ENCODE measurements around the gene QRFP.
A peak's percentile ranks its signal among the peaks of the same experiment; 100 is the strongest.

QRFP gene, protein sequence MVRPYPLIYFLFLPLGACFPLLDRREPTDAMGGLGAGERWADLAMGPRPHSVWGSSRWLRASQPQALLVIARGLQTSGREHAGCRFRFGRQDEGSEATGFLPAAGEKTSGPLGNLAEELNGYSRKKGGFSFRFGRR

DNA sequence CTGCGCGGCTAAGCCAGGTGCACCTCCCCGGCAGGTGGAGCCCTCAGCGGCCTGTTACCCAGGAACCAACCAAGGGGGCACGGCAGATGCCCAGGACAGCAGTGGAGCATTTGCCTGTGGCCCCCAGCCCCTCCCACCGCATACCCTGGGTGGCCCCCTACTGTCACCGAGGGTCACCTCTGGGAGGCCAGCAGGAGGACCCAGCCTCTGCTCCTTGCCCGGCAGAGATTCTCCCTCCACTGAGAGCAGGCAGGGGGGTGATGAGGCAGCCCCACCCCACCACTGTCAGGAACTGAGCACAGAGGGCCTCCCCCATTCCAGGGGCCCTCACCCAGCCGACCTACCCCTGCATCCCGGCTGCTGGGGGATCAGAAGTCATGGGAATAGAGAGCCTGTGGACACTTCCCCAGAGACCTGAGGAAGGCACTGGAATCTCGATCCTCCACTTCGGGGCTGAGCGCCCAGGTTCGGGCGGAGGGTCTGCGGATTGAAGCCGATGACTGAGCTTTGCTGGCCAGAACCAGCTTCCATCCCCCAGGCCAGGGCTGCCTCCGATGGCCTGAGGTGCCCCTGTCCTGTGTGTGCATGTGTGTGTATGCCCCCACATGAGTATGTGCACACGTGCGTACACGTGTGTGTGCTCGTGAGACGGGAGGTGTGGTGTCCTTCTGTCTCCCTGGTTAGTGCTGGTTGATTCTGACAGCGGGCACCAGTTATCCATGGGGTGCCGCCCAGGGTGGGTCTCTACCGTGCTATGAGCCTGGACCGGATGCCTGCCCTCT, at the start of gene QRFP:
Gene QRFP, minus strand, starts transcription at position 580 of the 782 bp plus-strand sequence. CDS start 2,974 bp downstream, outside the sequence.
- DNase-seq: no peak

DNA sequence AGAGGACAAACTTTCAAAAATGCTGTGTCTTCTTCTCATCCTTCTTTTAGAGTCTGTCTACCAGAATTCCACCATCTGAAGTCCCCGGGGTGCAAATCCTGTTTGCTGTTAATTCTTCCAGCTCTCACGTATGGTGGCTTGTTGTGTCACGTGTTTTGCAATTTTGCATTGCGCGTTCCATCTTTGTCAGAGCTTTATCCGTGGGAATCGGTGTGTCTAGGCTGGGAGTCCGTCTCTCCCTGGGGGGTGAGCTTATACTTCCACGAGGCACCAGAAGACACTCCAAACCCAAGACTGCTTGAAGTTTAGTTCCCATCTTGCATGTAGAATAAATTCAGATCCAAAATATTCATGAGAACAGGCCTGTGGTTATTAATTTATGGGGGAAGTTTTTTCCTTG, 48.6 kb upstream of the QRFP start:
- no peak for DNase-seq

DNA sequence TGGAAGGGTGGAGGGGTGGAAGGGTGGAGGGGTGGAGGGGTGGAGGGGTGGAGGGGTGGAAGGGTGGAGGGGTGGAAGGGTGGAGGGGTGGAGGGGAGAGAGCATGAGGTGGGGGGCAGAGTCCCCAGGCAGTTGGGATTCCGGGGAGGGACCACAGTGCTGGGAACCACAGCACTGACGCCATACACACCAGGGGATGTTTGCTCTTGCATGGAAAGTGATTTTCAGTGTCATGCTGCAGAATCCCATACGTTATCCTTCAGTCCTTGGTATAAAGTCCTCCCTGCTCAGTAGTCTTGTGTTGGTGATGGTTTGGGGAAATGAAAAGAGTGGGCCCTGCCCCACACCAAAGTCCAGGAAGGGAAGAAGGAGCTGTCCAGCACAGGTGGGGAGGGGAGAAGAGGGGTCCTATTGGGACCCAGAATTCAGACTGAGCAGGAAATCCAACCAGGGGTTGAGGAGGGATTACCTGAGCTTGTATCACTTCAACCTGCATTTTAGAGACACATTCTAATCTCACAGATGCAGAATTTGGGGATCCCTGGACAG, 48.0 kb upstream of the QRFP start:
- no peak for DNase-seq

DNA sequence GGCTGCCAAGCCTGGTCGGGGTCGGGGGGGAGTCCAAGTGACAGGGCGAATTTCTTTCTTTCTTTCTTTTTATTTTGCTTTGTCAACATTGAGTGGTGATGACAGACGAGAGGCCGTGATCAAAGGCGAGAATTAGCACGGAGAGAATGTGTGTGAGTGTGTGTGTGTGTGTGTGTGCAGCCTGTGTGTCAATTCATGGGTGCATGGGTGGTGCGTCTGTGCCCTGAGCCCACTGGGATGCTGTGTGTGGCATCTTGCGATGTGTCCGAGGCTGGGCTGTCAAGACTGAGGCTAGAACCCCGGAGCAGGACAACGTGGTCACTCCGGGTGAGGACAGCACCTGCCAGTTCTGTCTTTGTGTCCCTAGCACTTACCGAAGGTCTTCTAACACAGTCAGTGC, 47.2 kb upstream of the QRFP start:
- DNase-seq: no peak

DNA sequence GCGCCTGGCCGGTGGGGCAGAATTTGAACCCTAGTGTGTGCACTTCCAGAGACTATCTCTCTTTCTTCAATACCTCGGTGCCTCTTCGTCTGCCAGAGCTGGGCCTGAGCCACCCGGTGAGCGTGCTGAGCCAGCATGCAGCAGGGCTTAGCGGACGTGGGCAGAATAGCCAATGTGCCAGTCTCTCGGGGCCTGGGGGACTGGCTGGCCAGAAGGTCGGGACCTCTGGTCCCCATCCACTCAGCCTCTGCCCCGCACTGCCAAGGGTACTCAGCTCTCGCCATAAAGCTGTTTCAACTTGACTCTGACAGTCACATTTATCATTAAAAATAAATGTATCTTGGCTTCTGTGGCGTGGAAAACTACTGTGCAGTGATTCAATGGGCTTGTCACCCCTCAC, 46.6 kb upstream of the QRFP start:
- DNase-seq: no peak

DNA sequence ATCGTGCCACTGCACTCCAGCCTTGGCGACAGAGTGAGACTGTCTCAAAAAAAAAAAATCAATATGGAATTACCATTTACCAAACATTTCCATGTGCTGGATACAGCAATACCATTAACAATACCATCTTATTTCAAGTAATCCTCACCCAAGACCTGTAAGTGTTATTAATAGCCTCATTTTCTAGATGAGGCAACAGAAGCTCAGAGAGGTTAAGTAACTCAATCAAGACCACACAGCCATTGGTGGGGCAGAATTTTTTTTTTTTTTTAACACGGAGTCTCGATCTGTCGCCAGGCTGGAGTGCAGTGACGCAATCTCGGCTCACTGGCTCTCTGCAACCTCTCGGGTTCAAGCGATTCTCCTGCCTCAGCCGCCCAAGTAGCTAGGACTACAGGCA, 46.1 kb upstream of the QRFP start:
- DNase-seq: no peak

DNA sequence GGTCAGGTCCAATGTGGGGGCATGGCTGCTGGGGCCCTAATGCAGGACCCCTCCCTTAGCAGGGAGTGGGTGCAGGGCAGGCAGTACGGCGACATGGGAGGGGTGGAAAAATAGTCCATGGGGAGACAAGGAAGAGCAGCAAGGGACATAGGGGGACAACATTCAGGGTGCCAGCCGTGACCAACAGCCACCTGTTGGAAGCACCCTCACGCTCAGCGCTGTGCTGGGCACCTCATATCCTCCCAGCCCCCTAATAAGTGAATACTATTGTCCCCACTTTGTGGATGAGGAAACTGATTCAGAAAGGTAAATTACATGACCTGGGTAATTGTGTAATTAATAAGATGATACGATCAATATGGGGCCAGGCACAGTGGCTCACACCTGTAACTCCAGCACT, 45.5 kb upstream of the QRFP start:
- no peak for DNase-seq

DNA sequence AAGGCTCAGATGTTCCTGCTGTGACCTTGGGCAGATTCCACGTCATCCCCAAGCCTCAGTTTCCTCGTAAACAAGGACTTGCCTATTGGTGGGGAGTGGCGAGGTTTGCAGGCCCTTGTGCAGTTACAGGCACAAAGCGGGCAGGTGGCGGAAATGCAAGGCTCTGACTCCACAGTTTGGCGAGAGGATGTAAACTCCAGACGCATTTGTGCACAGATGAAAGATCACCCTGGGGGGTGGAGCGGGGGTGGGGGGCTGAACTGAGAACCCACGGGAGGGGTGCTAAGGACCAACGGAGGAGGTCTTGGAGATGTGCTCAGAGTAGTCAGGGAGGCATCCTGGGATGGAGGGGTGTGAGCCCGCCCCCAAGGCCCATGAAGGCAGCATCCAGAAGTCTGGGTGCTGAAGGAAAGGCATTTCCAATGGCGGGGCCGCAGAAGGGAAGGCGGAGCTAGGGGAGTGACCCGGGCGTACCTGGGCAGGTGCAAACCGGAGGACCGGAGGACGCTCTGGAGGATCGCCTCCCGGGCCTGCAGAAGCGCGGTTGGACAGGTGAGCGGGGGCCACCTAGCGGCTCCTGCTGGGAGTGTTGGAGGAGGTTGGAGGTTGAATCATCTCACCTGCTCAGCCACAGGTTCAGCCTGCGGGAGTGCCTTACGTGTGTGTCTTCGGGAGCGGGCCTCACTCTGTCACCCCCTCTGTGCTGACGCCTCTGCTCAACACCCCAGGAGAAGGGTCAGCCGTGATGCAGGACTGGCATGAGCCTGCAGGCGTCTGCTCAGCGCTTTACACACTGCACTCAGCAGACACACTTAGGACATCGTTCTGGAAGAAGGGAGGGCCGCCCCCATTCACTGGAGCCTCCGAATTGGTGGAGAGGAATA, 44.3 kb upstream of the QRFP start:
- peak; percentile 89 for DNase-seq

DNA sequence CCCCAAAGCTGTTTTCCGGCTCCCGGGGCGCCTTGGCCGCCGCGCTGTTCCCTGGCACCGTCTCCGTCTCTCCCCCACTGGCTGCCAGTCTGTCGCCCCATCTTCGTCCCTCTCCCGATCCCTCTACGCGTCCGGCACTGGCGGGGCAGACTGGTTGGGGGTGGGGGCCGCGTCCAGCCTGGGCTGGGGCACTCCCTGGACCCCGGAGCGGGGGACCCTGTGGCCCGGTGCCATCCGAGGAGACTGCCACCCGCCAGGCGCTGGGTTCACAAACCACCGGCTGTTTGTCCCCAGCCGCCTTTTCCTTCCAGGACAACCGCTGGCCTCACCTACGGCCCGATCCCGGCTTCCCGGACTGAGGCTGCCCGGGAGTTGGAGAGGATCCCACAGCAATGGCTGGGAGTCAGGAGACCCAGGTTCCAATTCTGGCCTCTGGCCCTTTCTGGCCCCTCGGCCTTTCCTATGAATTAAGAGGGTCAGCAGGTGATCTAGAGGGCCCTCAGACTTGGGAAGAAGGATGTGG, 43.5 kb upstream of the QRFP start:
- DNase-seq: peak; percentile 60

DNA sequence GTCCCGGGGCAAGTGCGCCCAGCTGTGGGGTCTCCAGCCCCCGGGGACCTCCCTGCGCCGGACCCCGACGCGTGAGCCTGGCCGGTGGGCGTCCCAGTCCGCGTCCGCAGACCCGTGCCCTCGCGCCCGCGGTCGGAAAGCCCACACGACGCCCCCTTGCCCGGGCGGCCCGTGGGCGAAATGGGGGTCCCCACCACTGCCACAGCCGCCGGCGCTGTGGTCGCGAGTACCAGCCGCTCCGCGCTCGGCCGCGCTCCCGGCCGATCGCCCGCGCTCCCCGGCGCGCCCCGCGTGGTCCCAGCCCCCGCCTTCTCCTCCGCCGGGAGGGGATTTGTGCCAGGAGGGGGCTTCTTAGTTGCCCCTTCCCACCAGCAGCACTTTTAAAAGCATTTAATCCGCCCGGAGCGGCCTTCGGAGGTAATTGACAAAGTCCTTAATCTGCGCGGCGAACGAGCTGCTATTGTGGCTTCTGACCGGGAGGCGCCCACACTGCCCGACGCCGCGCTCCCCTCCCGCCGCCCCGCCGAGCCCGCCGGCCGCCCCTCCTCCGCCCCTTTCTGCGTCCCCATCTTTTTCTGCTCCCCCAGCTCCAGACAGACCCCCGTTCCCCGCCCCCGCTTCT, 42.9 kb upstream of the QRFP start:
- DNase-seq: no peak

DNA sequence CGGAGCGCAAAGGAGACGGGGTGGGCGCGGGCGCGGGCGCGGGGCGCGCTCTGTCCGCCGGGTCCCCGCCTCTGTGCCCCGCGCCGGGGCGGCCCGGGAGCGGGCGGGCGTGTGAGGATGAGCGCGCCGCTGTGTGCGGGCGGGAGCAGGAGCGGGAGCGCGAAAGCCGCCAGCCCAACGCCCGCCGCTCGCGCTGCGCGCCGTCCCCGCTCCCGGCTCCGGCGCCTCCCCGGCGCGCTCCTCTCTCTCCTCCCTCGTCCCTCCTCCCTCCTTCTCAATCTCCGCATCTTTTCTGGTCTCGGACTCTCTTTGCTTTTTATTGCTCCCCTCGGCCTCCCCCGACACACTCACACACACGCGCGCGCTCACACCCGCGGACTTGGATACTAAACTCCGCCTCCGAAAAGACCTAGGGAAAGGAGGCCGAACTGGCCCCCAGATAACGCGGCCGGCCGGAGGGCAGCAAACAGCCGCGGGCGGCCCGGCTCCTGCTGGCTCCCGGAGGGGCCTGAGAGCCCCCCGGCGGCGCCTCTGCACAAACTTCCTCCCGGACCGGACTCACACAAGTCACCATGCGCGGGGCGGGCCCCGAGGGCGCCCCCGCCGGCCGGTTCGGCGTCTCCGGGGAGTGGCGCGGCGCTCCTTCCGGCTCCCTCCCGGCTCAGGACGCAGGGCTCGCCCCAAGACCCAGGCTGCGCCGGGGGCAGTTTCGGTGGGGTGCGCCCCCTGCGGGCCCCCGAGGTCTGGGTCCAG, 42.2 kb upstream of the QRFP start, which contains the start of gene FIBCD1:
Gene FIBCD1, minus strand, starts transcription at position 596 of the 753 bp plus-strand sequence. CDS start 640 bp downstream, outside the sequence.
- peak; percentile 64 for DNase-seq

DNA sequence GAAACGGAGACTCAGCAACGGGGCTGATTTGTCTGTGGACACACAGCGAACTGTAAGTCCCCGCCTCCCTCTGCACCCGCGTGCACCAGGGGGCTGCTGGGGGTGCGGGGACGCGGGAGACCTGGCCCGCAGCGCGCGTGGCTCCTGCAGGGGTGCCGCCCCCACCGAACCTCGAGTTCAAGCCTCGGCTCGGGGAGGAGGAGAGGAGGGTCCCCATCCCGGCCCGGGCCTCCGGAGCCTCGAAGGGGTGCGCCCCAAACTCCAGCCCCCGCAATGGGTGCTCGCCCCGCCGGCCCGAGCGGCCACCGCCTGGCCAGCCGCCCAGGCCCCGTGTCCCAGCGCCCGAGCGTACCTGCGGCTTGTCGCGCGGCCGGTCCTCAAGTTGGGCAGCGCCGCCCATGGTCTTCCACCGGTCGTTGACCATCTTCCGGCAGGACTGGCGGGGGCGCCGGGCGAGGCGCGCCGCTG, 41.6 kb upstream of the QRFP start:
- DNase-seq: no peak

DNA sequence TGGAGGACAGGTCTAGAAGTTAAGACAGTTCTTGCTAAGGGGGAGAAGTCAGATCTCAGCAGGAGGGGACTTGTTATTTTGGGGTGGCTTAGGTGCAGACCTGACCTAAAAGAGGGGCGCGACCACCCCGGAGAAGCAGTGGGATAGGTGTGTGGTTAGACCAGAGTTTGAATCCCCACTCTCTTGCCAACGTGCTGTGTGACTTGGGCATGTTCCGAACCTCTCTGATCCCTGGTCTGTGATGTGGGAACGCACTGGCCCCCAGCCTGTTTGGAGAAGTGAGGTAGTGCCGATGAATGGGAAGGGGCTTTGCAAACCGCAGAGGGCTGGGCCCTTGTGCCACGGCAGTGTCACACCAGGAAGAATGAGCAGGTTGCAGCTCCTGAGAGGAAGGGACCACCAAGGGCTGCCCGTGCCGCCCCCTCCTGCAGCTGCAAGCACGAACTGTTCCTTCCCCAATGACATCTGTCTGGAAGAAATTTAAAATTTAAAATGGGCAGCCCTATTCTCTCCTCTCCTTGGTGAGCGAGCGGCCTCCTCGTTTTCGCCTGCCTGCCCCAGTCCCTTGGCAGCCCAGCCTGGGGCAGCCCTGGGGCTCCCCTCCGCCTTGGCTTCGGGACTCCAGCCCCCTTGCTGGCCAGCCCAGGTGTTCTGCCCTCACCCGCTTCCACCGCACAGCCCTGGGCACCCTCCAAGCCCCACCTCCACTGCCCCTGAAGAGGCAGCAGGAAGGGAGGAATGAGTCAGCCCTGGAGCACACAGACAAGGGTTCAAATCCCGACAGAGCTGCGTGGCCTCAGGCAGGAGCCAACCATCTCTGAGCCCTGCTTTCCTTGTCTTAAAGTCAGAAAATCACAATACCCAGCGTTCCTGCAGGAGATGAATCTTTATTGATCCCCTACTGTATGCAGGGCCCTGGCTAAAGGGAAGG, 40.8 kb upstream of the QRFP start:
- DNase-seq: no peak

DNA sequence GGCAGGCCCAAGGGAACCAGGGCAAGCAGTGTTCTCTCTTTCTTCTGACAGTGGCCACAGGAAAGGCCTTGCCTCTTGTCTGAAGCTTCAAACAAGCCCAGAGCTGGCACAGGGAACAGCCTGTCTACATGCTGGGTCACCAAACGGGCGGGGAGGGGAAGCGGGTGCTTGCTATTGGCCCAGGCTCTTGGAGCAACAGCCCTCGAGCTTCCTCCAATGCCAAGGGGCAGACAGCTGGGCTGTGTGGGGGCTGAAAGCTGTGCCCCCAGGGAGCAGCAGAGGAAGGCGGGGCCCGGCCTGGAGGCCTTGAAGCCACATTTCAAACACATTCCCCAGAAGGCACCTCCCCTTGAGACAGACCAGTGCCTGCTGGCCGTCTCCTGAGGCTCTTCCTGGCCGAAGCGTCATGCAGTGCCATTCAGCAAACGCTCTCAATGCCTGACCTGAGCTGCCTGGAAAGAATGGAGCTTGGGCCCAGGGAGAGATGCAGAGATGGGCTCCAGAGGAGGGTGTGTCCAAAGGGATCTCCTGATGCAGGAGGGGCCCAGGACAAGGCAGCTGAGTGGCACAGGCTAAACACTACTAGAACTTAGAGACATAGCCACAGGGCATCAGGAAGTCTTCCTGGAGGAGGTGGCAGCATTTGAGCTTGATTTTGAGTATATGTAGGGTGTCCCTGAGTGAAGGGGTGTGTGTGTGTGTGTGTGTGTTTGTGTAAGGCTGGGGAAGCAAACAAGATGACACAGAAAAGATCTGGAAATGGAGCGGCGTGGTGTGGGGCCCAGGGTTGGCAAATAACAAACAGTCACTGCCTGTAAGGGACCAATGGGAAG, 39.9 kb upstream of the QRFP start:
- DNase-seq: no peak

DNA sequence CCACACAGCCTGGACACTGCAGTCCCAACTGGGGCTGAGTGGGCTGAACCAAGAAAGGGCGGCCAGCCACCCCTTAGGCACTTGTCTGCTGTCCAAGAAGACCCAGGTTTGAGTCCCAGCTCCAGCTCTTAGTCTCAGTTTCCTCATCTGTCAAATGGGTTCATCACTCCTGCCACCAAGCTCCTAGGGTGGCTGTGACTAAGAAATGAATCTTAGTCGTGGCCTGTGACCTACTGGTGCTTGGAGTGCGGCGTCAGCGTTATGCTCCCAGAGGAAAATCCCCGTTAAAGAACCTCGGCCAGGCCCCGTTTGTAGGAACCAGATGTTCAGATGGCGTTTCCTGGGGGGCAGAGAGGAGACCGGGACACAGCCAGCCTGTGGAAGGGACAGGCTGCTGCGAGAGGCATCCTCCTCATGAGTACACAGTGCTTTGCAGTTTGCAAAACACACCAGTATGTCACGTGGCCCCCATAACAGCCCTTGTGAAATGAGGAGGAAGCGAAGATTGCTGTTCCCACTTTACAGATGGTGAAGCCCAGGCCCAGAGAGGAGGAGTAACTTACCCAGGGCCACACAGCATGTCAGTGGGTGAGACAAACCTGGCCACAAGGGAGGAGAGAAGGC, 39.1 kb upstream of the QRFP start:
- no peak for DNase-seq

DNA sequence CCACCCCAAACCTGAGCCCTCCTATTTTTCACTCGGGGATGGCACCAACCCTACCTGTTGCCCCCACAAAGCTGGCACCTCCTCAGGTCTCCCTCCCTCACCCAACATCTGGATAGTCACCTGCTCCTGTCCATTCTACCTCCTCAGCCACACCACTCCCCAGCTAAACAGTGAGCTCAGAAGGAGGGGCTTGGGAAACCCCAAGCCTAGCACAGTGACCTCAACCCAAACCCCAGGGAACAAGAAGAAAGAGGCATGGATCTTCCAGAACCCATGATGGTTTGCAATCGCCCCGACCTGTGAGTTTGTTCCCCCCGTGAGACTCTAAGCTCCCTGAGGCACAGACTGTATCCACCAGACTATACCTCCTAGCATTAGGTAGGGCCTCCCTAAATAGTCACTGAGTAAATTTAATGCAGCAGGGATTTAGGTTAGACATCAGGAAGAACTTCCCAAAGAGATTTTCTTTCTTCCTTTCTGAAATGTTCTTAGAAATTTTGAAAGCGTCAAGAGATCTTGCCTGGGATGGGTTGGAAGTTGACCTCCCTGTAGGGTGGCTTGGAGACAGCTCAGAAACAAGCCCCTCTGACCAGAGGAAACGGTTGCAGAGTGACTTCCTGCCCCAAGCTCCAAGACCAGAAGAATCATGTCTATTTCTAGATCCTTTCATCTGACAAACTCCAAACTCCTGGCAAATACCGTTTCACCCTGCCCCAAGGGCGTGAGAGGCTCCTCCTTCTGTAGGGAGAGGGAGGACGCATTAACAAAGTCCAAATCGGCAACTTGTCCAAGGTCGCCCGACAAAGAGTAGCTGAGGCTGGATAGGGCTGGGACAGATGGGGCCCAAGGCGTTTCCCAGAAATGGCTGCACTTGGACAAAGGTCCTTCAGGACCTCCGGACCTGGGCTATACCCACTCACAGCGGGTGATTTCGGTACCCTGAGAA, 38.4 kb upstream of the QRFP start:
- DNase-seq: no peak

DNA sequence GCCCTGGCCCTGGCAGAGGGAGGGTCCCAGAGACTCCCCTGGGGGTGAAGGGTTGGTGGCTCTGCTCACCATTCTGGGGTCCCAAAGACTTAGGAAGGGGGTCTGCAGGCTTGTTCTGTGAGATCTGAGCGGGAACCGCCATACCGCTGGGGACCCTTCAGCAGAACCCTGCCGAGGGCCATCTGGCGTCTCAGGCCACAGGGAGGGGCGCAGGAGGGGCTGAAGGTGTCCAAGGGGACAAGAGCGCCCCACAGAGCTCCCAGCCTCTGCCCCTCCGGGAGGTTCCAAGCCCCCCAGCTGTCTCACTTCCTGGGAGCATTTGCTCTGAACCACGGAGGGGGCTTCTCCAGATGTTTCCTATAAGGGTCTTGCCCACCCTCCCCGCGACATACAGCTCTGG, 37.6 kb upstream of the QRFP start:
- no peak for DNase-seq

Data from activated CD8-positive, alpha-beta memory T cell treated with anti-CD3 and anti-CD28 coated beads for 24 hours (primary cell).